CD4-positive, alpha-beta T cell (primary cell): ENCODE results near the gene AIFM1. TPM values are rescaled to one million over a fixed set of nuclear protein-coding genes. Genes with fewer than 3 reads are reported as not detected.

ENCODE experiments used
- ATAC-seq: fragments of 200-7000 bp; cut with Tn5 transposase; one replicate; pipeline ENCODE4 v1.10.0; 2022; ENCODE audit warnings: mild to moderate bottlenecking; ENCODE audit not compliant: poor library complexity
- CTCF ChIA-PET: fragments of 350-600 bp; sonication (Branson Sonifier 250); formaldehyde crosslinking; loops from one replicate; lab custom pipeline; 2021; ENCODE audit warnings: antibody characterized with exemption, inconsistent platforms; lab: Charles Lee
- POLR2A ChIA-PET: fragments of 350-600 bp; sonication (Branson Sonifier 250); formaldehyde crosslinking; loops from one replicate; lab custom pipeline; 2021; ENCODE audit warnings: antibody characterized with exemption, inconsistent platforms; lab: Charles Lee
- DNase-seq, 14 experiments: peaks; one replicate each; pipeline ENCODE4 v3.0.0-alpha.2; 2013 to 2020; ENCODE audit warnings: mixed read lengths in 2 of 14
- H3K27ac ChIP-seq, 2 donors: one replicate each; pipeline versions ENCODE4 v1.5.1 to v1.7.0; 2013; ENCODE audit warnings: low read length in 2 of 2, low read depth in 1 of 2, mild to moderate bottlenecking in 1 of 2
- H3K27me3 ChIP-seq, 2 experiments: 1 replicate in 1 of 2; 2 replicates in 1 of 2; pipeline versions ENCODE4 v1.6.1 to v1.7.0; 2013; ENCODE audit warnings: low read length in 2 of 2, control low read depth in 1 of 2, mild to moderate bottlenecking in 1 of 2, moderate library complexity in 1 of 2; ENCODE audit not compliant: insufficient read depth in 2 of 2, control insufficient read depth in 1 of 2
- H3K36me3 ChIP-seq: one replicate; pipeline ENCODE4 v1.6.1; 2013; ENCODE audit warnings: low read length, control low read depth; ENCODE audit not compliant: insufficient read depth
- H3K4me1 ChIP-seq: one replicate; pipeline ENCODE4 v1.6.1; 2013; ENCODE audit warnings: low read length, control low read depth; ENCODE audit not compliant: insufficient read depth
- H3K4me3 ChIP-seq: one replicate; pipeline ENCODE4 v1.5.1; 2013; ENCODE audit warnings: mild to moderate bottlenecking, low read length, moderate library complexity
- H3K9me3 ChIP-seq, 2 experiments: 1 replicate in 1 of 2; 2 replicates in 1 of 2; pipeline versions ENCODE4 v1.6.1 to v1.7.0; 2013; ENCODE audit warnings: low read length in 2 of 2, mild to moderate bottlenecking in 2 of 2, control low read depth in 1 of 2, moderate library complexity in 1 of 2; ENCODE audit not compliant: control insufficient read depth in 1 of 2, insufficient read depth in 1 of 2
- H3K27ac Mint-ChIP-seq: one replicate; pipeline ENCODE4 v1.8.0; 2020; ENCODE audit warnings: mixed read lengths
- H3K27me3 Mint-ChIP-seq: one replicate; pipeline ENCODE4 v1.8.0; 2021; ENCODE audit warnings: mixed read lengths
- H3K36me3 Mint-ChIP-seq: one replicate; pipeline ENCODE4 v1.8.0; 2021; ENCODE audit warnings: low read depth, mixed read lengths
- H3K4me1 Mint-ChIP-seq: one replicate; pipeline ENCODE4 v1.8.0; 2021; ENCODE audit warnings: low read depth, mixed read lengths
- H3K4me3 Mint-ChIP-seq: one replicate; pipeline ENCODE4 v1.8.0; 2020; ENCODE audit warnings: mild to moderate bottlenecking, mixed read lengths
- H3K9me3 Mint-ChIP-seq: one replicate; pipeline ENCODE4 v1.8.0; 2020; ENCODE audit warnings: mixed read lengths
- CTCF ChIP-seq: fragments of 200-600 bp; IDR thresholded peaks from one replicate; pipeline ENCODE4 v1.8.0; 2022; ENCODE audit warnings: antibody characterized with exemption, mild to moderate bottlenecking
- intact Hi-C, 2 experiments: fragments of 100-400 bp; cut with DNase I in 1 of 2; cut with micrococcal nuclease in 1 of 2; formaldehyde crosslinking; loops; one replicate each; pipeline versions ENCODE4 v1.15.1 to v1.9.0; 2023 to 2025; cut with DNase I, micrococcal nuclease
- total RNA-seq, 174 experiments: library from RNA in 2 of 174; stranded (reverse) in 2 of 174; gene quantifications; one replicate each; pipeline ENCODE4 v1.2.3 and lab custom pipeline; 2021 to 2026

The AIFM1 gene
- total RNA-seq, 2 experiments from 2014 or later: 6.1 to 6.4 TPM

GRCh38 chrX:130196466-130196865, 30.8 kb upstream of the AIFM1 start:
- H3K4me3 Mint-ChIP-seq: no peak overlapping the region
- Histone ChIP-seq H3K36me3 (no peaks in the 10 kb centered on the region), H3K9me3 (no peaks in the 10 kb centered on the region), H3K27me3 (no peaks in the 10 kb centered on the region), H3K4me3 (no peak overlapping the region), H3K27ac (no peak overlapping the region), H3K4me1 (no peaks in the 10 kb centered on the region)
- H3K27ac Mint-ChIP-seq: no peak overlapping the region
- H3K27me3 Mint-ChIP-seq: no peaks in the 10 kb centered on the region
- no peak for TF ChIP-seq CTCF
- no peaks in the 10 kb centered on the region for H3K9me3 Mint-ChIP-seq
- peaks cover 5% of the 10 kb centered on the region for H3K4me1 Mint-ChIP-seq
- DNase-seq (no peak), ATAC-seq (no peak)
- POLR2A ChIA-PET: no interaction called here
- no peaks in the 10 kb centered on the region for H3K36me3 Mint-ChIP-seq
- CTCF ChIA-PET: interaction anchor here (0.7 kb wide), 1 partner anchor 28 kb away, joined by 3 read pairs; no protein-coding TSS in a partner anchor
- intact Hi-C loops: loop anchor here in 1 of 2 experiments (10.0 kb wide), 1 partner anchor 52 kb away; no protein-coding TSS in a partner anchor

- no peaks in the 10 kb centered on the region for H3K36me3 ChIP-seq
- no peak overlapping the region for H3K4me3 Mint-ChIP-seq
- DNase-seq (no peak), ATAC-seq (no peak)
- H3K27ac Mint-ChIP-seq: no peak overlapping the region
- ChIA-PET POLR2A (no interaction called here), CTCF (no interaction called here)
- no peak overlapping the region for H3K27ac ChIP-seq
- no peak for TF ChIP-seq CTCF
- peaks cover 5% of the 10 kb centered on the region for H3K4me1 Mint-ChIP-seq
- H3K4me3 ChIP-seq: no peak overlapping the region
- H3K27me3 Mint-ChIP-seq: no peaks in the 10 kb centered on the region
- H3K27me3 ChIP-seq: no peaks in the 10 kb centered on the region
- H3K36me3 Mint-ChIP-seq: no peaks in the 10 kb centered on the region
- H3K9me3 Mint-ChIP-seq: no peaks in the 10 kb centered on the region
- intact Hi-C loops: loop anchor here (5.0 to 10.0 kb wide), 4 partner anchors 46 to 264 kb away; no protein-coding TSS in a partner anchor
- H3K4me1 ChIP-seq: no peaks in the 10 kb centered on the region
- no peaks in the 10 kb centered on the region for H3K9me3 ChIP-seq
Observed at GRCh38 chrX:130190801-130191200, 25.2 kb upstream of the AIFM1 start.

GRCh38 chrX:130186651-130187050, 21.0 kb upstream of the AIFM1 start:
- Mint-ChIP-seq H3K9me3 (no peaks in the 10 kb centered on the region), H3K4me1 (peaks cover 11% of the 10 kb centered on the region), H3K4me3 (no peak overlapping the region), H3K36me3 (peaks cover 5% of the 10 kb centered on the region), H3K27me3 (no peaks in the 10 kb centered on the region), H3K27ac (peak overlapping the region; percentile 0)
- ATAC-seq: no peak
- Histone ChIP-seq H3K4me3 (no peak overlapping the region), H3K27me3 (no peaks in the 10 kb centered on the region), H3K27ac (no peak overlapping the region), H3K4me1 (peaks cover 17% of the 10 kb centered on the region), H3K9me3 (no peaks in the 10 kb centered on the region), H3K36me3 (peaks cover 8% of the 10 kb centered on the region)
- CTCF ChIA-PET: no interaction called here
- DNase-seq: no peak
- POLR2A ChIA-PET: no interaction called here
- TF ChIP-seq CTCF: no peak
- intact Hi-C loops: no loop called here
